HG03135 (cell line): ENCODE results near the gene CALN1.

Experiments used
- ATAC-seq: cut with Tn5 transposase; IDR thresholded peaks from one replicate; pipeline ENCODE4 v1.9.1; 2021; ENCODE audit warnings: mild to moderate bottlenecking, moderate library complexity; ENCODE audit not compliant: unreplicated experiment

CALN1 gene

DNA sequence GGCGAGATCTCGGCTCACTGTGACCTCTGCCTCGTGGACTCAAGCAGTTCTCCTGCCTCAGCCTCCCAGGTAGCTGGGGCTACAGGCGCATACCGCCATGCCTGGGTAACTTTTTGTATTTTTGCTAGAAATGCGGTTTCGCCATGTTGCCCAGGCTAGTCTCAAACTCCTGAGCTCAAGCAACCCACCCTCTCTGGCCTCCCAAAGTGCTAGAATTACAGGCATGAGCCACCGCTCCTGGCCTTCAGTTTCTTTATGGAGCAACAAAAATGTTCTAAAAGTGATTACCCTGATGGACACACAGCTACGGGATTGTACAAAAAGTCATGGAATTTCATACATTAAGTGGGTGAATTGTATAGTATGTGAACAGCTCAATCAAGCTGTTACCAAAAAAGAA lies 216.0 kb downstream of the CALN1 start:
- no peak for ATAC-seq

DNA sequence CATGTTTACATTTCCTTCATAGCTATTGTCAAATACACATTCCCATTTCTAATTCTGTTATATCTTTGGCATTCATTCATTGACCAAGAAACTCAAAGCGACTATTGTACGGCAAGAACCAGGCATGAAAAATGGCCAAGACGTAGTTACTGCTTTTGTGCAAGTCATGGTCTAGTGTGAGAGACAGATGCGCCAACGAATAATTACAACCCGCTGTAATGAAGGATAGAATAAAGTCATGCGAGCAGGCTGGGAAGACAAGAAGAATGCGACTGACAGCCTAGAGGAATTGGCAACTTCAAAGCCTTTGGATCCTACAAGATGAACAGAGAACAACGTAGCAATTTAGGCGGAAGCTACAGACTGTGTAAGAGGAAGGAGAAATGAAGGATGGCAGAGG lies 221.2 kb downstream of the CALN1 start:
- no peak for ATAC-seq

DNA sequence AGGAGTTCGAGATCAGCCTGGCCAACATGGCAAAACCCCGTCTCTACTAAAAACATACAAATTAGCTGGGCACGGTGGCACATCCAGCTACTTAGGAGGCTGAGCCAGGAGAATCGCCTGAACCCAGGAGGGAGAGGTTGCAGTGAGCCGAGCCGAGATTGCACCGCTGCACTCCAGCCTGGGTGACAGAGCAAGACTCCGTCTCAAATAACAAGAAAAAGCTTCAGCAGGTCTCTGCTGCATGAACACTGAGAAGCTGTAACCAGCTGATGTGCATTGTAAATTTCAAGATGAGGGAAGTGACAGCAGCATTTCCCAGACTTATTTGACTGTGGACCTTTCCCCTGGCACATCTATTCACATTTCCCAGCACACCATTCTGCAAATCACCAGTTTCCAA lies 222.0 kb downstream of the CALN1 start:
- no peak for ATAC-seq

DNA sequence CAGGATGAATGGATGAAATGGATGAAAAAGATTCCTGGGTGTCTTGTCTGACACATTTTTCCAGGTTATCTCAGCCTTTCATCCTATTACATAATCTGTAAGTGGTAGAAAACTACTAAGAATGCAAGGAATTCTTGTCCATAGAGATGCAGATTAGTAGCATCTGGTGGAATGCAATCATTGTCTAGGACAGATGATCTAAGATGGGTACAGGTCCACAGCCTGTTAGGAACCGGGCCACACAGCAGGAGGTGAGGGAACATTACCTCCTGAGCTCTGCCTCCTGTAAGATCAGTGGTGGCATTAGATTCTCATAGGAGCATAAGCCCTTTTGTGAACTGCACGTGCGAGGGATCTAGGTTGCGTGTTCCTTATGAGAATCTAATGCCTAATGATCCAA lies 225.0 kb downstream of the CALN1 start:
- ATAC-seq, result no peak

DNA sequence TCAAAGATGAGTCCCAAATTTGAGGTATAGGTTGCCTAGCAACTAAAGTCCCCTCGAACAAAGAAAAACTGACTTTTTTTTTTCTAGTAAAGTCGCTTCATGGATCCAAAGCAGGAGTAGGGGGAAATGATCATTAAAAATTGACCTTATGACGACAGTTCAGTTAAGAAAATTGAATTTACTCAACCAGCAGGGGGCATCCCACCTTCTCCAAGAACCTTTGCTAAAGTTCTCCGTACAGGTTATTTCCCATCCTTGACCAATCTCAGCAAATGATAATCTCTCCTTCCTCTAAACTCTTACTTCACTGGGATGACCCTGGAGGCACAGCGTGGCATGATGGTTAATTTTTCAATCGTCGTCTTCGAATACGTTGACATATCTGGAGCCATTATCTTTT lies 228.3 kb downstream of the CALN1 start:
- no peak for ATAC-seq

DNA sequence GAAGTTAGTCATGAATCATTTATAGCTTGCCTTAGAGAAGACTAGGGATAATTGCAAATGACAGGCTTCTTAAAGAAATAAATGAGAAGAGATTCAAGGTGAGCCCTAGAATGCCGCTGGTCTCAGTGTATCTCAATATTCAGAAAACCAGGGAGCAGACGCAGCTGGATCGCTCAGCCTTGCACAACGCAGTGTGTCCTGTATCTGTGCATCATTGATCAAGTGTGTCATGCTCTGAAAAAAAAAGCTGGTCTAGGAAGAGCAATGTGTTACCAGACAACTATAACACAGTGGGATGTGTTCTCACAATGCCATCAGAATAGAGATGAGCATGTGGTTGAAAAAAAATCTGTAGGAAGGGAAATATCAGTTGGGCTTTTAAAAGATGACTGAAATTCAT lies 230.1 kb downstream of the CALN1 start:
- no peak for ATAC-seq

DNA sequence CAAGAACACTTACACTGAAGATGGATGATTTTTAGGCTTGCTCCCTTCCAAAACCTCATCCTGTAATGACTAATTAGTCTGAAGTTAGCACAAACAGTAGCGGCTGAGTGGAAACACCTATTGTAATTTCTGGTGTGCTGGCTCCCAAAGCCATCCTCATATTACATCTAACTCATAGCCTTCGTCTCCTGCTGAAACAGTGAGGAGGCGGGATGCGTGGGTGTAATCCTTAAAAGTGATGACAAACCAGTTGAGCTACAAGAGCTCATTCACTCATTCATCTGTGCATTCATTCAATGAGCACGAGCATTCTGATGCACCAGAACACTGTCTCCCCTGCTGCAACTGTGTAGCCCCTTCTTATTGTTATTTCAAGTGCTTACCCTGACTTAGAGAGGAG lies 235.3 kb downstream of the CALN1 start:
- no peak for ATAC-seq

DNA sequence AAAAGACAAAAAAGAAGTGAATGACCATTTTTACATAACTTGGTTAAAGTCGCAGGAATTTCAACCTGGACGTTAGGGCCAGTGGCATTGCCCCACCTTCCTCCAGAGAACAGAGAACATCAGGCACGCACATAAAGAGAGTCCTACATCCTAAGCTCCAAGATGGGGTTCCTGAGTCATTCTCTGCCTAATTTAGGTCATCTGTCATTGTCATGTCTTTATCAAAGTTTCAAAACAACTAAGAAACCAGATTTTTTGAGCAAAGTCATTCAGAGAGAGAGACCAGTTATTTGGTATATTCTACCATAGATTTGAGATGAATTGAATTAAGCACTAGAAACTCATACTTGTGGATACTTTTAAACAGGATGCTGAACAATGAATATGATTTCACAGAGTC lies 241.7 kb downstream of the CALN1 start:
- ATAC-seq, result no peak

DNA sequence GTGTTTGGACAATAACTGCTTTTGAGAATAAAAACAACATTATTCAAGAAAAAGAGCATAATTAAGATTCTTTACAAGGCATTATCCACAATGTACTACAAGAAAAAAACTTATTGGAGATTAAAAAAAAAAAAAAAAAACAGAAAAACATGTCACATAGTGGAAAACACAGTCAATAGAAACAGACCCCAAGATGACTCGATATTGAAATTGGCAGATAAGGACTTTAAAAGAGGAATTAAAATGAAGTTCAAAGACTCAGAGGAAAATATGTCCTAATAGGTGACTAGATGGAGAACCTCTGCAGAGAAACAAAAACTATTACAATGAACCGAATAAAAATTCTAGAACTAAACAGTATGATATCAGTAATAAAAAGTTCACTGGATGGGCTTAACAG lies 248.9 kb downstream of the CALN1 start:
- no peak for ATAC-seq

DNA sequence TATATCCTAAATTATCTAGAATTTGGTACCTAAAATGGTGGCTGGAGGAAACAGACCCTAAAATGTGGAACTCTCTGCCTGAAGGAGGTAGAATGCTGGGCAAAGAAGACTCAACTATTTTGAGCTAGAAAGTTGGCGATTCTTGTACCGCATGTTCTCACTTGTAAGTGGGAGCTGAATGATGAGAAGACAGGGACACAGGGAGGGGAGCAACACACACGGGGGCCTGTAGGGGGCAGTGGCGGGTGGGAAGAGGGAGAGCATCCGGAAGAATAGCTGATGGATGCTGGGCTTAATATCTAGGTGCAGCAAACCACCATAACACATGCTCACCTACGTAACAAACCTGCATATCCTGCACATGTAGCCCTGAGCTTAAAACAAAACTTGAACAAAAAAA lies 250.6 kb downstream of the CALN1 start:
- no peak for ATAC-seq

DNA sequence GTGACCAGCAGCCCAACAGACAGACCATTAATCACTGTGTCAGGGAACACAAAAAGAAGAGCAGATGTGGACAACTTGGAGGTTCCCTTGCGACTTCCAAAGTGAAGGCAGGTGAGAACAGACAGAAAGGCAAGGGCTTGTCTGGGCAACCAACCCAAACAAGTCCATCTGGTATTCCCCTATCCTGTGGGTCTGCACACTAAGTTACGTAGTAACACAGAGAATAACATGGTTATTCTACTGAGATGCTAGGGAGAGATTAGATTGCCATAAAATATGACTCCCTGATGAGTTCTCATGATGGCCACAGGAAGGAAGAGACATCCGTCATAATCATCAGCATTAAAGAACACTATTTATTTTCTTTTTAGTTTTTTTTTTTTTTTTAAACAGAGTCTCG lies 252.2 kb downstream of the CALN1 start:
- no peak for ATAC-seq

DNA sequence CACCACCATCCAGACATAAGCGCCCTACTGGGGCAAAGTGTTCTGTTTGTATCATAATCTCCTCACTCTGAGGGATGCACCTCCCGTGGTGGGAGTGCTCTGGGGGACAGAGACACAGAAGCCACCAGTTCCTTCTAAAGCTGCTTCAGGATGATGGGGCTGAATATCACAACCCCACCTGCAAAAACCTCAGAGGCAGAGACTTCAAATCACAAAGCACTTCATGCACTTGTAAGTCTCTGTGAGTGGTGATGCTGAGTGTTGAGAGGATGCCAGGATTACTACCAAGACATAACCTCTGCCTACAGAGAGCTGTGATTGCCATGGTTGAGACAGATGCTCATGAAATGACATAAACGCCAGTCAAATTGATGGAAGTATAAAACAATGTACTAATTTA lies 255.5 kb downstream of the CALN1 start:
- no peak for ATAC-seq

DNA sequence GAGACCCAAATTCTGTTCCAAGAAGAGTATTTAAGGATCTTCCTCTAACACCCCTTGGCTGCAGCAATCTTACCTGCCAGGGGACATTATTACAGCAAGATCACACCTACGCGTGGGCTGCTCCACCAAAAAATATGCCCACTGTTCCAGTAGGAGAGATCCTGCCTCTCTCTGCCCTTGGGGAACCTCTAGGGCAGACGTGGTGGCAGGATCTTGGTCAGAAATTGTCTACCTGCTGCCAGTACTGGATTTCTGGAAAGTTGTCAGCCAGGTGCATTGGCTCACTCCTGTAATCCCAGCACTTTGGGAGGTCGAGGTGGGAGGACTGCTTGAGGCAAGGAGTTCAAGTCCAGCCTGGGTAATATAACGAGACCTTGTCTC lies 259.0 kb downstream of the CALN1 start:
- ATAC-seq, result no peak

DNA sequence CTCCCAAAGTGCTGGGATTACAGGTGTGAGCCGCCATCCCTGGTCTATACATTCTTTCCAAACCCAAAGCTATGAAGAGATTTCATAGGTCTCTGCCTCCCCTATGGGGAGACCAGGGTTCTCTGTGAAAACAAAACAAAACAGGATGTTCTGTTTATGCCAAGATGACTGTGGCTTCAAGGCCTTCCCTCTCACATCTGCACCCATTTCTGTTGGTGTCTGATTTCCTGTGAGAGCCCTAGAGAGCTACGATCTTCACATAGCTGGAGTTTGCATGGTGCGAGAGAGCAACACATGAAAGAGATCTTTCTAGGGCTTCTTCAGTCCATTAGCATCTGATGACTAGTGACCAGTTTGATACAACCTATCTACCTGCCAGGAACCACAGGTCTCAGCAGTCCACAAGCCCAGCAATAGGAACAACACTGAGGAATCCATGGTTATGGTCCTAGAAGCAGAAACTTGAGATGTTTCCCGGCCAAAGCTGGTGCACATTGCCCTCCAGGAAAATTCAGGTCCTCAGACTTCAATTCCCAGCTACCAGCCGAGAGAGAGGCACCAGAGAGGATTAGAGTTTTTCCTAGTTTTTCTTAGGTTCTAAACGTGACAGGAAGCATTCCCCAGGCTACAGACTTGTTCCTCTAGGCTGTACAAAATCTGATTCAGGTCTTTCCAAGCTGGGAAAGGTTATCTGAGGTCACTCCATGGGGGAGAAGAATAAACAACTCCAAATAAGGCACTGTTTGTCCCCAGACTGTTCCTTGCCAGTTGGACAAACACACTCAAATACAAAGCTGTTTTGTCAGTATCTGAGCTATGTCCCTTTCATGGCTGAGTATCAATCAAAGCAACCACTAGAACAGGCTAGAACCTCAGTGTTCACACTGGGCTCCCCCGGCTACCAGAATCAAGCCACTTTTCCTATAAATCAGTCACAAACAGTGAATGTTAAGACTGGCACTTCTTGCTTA lies 259.7 kb downstream of the CALN1 start:
- no peak for ATAC-seq

DNA sequence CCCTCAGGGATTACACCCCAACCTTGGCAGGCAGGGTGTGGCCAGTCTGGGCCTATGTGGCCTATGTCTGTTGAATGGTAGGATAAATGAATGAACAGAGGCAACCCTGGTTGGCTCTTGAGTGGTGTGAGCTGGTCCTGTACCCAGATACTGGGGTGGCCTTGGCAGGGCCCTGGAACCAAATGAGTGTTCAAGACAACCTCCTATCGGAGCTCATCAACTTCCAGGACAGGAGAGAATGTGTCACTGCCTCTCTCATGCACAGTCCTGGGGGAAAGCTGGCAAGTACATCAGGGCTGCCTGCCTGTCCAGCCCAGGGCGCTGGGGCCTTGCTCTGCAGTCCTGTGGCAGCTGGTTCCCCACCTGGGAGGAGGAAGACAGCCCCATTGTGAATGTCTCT lies 271.6 kb downstream of the CALN1 start:
- no peak for ATAC-seq

DNA sequence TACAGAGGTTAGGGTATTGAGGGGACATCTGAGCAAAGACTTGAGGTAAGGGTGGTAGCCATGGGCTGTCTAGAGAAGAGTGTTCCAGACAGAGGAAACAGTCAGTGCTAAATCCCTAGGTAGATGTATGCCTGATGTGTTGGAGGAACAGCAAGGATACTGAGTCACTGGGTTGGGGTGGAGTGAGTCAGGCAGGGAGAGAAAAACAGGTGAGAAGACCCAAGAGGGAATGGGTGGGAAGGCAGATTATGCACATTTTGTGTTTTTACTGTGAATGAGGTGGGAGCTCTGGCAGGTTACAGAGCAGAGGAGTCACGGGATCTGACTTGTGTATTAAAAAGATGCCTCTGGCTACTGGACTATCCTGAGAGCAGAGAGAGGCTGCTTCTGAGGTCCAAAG lies 285.0 kb downstream of the CALN1 start:
- no peak for ATAC-seq

DNA sequence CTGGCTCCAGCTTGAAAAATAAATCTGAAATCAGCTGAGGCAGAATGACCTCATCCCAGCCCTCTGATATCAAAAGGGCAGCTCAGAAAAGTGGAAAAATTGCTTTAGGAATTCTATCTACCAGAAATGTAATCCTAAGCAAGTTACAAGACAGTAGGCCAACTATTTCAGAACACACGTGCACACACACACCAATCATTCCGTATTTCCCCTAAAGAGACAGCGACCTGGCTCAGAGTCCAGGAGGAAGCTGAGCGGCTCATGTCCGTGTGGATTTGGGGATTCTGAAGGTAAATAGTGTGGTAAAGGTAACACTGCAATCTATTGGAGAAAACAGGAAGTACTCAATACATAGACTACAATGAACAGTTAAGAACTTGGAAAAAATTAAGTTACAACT lies 288.2 kb downstream of the CALN1 start:
- no peak for ATAC-seq

DNA sequence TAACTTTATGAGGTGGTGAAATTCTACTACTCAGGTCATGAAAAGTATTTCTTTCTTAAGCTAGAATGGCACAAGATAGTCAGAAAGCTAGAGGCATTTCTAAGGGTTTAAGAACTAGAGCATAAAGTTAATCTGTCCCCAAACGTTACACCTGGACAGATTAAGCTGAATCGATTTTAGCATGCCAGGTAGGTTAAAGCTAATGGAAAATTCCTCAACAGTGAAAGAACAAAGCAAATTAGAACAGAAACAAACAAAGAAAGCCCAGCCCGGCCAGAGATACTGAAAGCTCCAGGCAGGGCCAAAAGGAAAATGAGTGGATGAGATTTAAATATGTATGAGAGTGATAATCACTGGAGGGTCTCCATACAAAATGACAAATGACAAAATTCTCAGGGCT lies 293.8 kb downstream of the CALN1 start:
- ATAC-seq, result no peak

DNA sequence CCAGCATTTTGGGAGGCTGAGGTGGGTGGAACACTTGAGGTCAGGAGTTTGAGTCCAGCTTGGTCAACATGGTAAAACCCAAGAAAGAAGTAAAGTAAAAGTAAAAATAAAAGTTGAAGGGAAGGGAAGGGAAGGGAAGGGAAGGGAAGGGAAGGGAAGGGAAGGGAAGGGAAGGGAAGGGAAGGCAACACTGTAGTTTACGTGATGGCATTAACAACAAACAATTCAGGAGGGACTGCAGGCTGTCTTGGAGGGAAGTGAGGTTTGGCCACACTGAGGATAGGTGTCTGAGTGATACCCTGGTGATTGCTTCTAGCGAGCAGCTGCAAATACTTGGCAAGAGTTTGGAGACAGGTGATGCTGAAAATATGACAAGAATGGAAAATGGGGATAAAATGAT lies 298.0 kb downstream of the CALN1 start:
- ATAC-seq, result no peak

DNA sequence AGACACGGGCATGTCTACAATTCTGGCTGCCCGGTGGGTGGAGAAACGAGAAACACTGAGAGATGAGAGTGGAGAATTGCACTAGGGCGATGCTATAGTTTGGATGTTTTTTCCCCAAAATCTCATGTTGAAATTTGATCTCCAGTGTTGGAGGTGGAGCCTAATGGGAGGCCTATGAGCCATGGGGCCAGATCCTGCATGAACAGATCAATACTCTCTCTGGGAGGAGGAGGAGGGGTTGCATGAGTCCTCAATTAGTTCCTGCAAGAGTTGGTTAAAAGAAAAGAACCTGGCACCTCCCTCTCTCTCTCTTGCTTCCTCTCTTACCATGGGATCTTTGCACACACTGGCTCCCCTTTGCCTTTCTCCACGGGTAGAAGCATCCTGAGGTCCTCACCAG lies 299.1 kb downstream of the CALN1 start:
- ATAC-seq, result no peak

DNA sequence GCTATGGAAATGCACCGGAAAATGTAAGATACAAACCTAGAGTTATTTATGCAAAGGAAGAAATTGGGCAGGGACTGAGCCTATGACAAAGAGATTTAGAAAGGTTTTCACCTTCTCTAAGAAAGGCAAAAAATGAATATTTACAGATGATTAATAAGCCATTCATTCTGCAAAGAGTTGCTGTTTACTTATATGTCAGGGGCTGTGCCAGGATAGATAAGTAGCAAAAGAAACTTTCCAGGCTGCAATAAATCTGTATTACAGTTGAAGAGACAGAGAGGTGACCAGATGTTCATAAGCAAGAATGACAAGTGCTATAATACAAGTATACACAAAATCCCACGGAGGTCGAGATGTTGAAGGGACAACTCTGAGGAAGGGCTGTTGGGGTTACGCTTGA lies 299.6 kb downstream of the CALN1 start:
- ATAC-seq, result no peak

DNA sequence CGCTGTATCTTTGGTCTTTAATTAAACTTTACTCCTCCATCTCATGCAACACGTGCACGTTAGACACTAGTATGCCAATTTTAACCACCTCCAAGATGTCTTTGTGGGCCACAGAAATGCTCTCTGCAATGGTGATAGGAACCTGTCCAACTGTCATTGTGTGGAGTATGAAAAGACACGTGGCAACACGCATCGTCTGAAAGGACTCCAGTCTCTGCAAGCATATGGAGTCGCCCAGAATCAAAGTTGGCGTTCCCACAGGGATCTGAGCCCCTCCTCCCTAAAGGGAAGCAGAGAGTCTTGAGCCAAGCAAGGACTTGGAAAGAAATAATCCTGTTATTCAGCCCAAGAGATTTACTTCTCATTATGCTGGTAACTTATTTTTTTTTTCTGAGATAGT lies 301.1 kb downstream of the CALN1 start:
- ATAC-seq, result no peak

DNA sequence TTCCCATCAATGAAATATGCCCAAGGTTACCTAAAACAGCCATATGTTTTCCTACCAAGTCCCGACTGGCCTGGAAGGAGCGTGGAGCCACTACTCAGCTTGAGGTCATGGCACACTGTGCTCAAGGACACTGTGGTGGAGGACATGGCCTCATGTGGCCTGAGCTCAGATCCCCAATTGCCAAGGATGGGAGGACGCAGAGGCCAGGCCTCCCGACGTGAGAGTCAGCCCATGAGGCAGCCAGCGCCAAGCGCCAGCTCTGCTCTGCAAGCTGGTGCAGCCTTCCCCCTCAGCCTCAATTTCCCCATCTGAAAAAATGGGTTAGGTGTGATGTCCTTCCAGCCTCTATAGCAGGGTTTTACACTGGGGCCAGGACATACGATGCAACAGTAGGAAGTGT lies 302.6 kb downstream of the CALN1 start:
- no peak for ATAC-seq
